DND-41 (cell line): ENCODE data around the gene WDR44.
"Not testable (repeated sequence)": the region's sequence is repeated elsewhere in the genome, so short reads cannot be mapped to it uniquely, and the experiment has no call there.

ENCODE experiments used
- ATAC-seq: fragments of 200-7000 bp; cut with Tn5 transposase; 3 replicates; pipeline ENCODE4 v1.9.1; 2021; ENCODE audit warnings: low read depth; ENCODE audit not compliant: insufficient read depth
- DNase-seq: peaks from one replicate; pipeline ENCODE4 v3.0.0-alpha.2; 2020
- H2AFZ ChIP-seq: 2 replicates; pipeline ENCODE4 v1.6.0; 2012; ENCODE audit warnings: low read depth, low read length
- H3K27ac ChIP-seq: 2 replicates; pipeline ENCODE4 v1.5.1; 2012; ENCODE audit warnings: low read length, inconsistent platforms
- H3K27me3 ChIP-seq: fragments of 200-600 bp; sonication (generic); 2 replicates; pipeline ENCODE4 v1.6.0; 2012; ENCODE audit warnings: low read length, mild to moderate bottlenecking, inconsistent platforms; ENCODE audit not compliant: insufficient read depth, poor library complexity
- H3K36me3 ChIP-seq: 2 replicates; pipeline ENCODE4 v1.5.1; 2012; ENCODE audit warnings: low read length, inconsistent platforms; ENCODE audit not compliant: insufficient read depth
- H3K4me1 ChIP-seq: 2 replicates; pipeline ENCODE4 v1.5.1; 2012; ENCODE audit warnings: mild to moderate bottlenecking, low read length; ENCODE audit not compliant: insufficient read depth
- H3K4me2 ChIP-seq: 2 replicates; pipeline ENCODE4 v1.6.0; 2012; ENCODE audit warnings: mild to moderate bottlenecking, moderate library complexity, low read length, inconsistent platforms; ENCODE audit not compliant: insufficient read depth
- H3K4me3 ChIP-seq, 2 experiments: fragments of 200-600 bp in 1 of 2; shearing (Covaris generic) in 1 of 2; 2 replicates each; pipeline ENCODE4 v1.5.1; 2012 to 2016; ENCODE audit warnings: inconsistent platforms in 2 of 2, low read length in 2 of 2, mild to moderate bottlenecking in 2 of 2, low read depth in 1 of 2, moderate library complexity in 1 of 2
- H3K79me2 ChIP-seq: 2 replicates; pipeline ENCODE4 v1.6.0; 2012; ENCODE audit warnings: low read length, inconsistent platforms; ENCODE audit not compliant: insufficient read depth
- H3K9ac ChIP-seq: 2 replicates; pipeline ENCODE4 v1.6.0; 2012; ENCODE audit warnings: low read depth, mild to moderate bottlenecking, inconsistent platforms, low read length, moderate library complexity
- H3K9me3 ChIP-seq: 2 replicates; pipeline ENCODE4 v1.5.1; 2012; ENCODE audit warnings: low read length, moderate library complexity, mild to moderate bottlenecking, inconsistent platforms; ENCODE audit not compliant: insufficient read depth, severe bottlenecking
- H4K20me1 ChIP-seq: 2 replicates; pipeline ENCODE4 v1.6.0; 2012; ENCODE audit warnings: low read length; ENCODE audit not compliant: insufficient read depth
- EZH2 ChIP-seq: IDR thresholded peaks from 3 replicates; pipeline ENCODE4 v1.6.1; 2012; ENCODE audit warnings: borderline replicate concordance, low read depth, mild to moderate bottlenecking, moderate library complexity, low read length, inconsistent platforms; ENCODE audit not compliant: severe bottlenecking
- TF ChIP-seq, protein P1 (sequence below): IDR thresholded peaks from 2 replicates; pipeline ENCODE4 v1.5.1; 2012; ENCODE audit warnings: borderline replicate concordance, low read length, moderate library complexity, mild to moderate bottlenecking; ENCODE audit not compliant: poor library complexity, severe bottlenecking; ENCODE audit errors: extremely low read depth

WDR44 gene

DNA sequence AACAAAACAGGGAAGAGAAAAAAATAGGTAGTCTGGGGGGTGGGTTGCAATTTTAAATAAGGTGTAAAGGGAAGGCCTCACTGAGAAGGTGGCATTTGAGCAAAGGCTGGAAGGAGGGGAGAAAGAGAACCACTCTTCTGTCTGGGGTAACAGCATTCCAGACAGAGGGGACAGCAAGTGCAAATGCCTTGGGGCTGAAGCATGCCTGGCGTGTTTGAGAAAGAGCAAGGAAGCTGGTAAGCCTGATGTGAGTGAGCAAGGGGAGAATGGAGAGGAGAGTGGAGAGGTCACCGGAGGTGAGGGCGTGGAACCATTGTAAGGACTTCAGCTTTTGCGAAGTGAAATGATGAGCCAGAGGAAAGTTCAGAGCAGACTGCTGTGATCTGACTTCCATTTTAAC lies 130.0 kb downstream of the WDR44 start:
- H3K9ac ChIP-seq, result no peak overlapping the region
- H3K9me3 ChIP-seq, result no peaks in the 10 kb centered on the region
- DNase-seq, result no peak
- no peaks in the 10 kb centered on the region for H3K4me1 ChIP-seq
- H3K4me3 ChIP-seq, result no peak overlapping the region
- no peaks in the 10 kb centered on the region for H3K36me3 ChIP-seq
- H3K4me2 ChIP-seq, result no peak overlapping the region
- no peaks in the 10 kb centered on the region for H3K27me3 ChIP-seq
- no peak for ATAC-seq
- no peak overlapping the region for H2AFZ ChIP-seq
- H4K20me1 ChIP-seq, result no peaks in the 10 kb centered on the region
- no peak overlapping the region for H3K27ac ChIP-seq
- H3K79me2 ChIP-seq, result no peaks in the 10 kb centered on the region
- TF ChIP-seq, protein P1, sequence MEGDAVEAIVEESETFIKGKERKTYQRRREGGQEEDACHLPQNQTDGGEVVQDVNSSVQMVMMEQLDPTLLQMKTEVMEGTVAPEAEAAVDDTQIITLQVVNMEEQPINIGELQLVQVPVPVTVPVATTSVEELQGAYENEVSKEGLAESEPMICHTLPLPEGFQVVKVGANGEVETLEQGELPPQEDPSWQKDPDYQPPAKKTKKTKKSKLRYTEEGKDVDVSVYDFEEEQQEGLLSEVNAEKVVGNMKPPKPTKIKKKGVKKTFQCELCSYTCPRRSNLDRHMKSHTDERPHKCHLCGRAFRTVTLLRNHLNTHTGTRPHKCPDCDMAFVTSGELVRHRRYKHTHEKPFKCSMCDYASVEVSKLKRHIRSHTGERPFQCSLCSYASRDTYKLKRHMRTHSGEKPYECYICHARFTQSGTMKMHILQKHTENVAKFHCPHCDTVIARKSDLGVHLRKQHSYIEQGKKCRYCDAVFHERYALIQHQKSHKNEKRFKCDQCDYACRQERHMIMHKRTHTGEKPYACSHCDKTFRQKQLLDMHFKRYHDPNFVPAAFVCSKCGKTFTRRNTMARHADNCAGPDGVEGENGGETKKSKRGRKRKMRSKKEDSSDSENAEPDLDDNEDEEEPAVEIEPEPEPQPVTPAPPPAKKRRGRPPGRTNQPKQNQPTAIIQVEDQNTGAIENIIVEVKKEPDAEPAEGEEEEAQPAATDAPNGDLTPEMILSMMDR, result no peak
- no peak for TF ChIP-seq EZH2

GRCh38 chrX:118480172-118480571 lies 134.3 kb downstream of the WDR44 start:
- Histone ChIP-seq H3K4me2 (no peak overlapping the region), H2AFZ (no peak overlapping the region), H3K79me2 (no peaks in the 10 kb centered on the region), H3K27ac (no peak overlapping the region), H3K27me3 (no peaks in the 10 kb centered on the region), H3K36me3 (no peaks in the 10 kb centered on the region), H3K9ac (no peak overlapping the region), H3K9me3 (no peaks in the 10 kb centered on the region), H4K20me1 (no peaks in the 10 kb centered on the region), H3K4me3 (no peak overlapping the region), H3K4me1 (no peaks in the 10 kb centered on the region)
- DNase-seq, result no peak
- no peak for TF ChIP-seq EZH2
- TF ChIP-seq, protein P1, result no peak
- ATAC-seq, result no peak

- H3K4me2 ChIP-seq, H3K79me2 ChIP-seq, H3K27me3 ChIP-seq, H4K20me1 ChIP-seq, DNase-seq, H3K36me3 ChIP-seq, ATAC-seq, H3K9ac ChIP-seq, H3K27ac ChIP-seq, H3K4me3 ChIP-seq, H2AFZ ChIP-seq, H3K4me1 ChIP-seq, H3K9me3 ChIP-seq: not testable (repeated sequence)
Measured at GRCh38 chrX:118482384-118482783, 136.5 kb downstream of the WDR44 start.

GRCh38 chrX:118484216-118484903 lies 138.5 kb downstream of the WDR44 start:
- no peak for TF ChIP-seq EZH2
- TF ChIP-seq, protein P1, result no peak
- H3K4me3 ChIP-seq, result no peak overlapping the region

DNA sequence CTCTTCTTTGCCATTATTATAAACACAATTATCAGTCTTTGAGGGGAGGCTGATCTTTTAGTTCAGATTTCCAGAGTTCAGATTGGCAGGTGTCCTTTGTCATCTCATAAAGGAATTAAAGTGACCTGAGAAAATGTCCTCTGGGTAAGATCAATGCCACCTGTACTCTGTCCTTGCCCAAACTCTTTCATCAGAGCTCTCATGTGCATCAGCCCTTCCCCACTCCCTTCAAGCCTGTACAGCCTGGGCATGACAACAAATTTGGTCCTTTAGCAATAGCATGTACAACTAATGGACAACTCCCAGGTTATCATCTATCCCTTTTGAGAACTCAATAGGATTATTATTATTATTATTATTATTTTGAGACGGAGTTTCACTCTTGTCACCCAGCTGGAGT lies 140.8 kb downstream of the WDR44 start:
- not testable (repeated sequence) for H3K27me3 ChIP-seq, H3K4me2 ChIP-seq

More at GRCh38 chrX:118484216-118484903, 138.5 kb downstream of the WDR44 start:
- Histone ChIP-seq H3K27me3 (no peaks in the 10 kb centered on the region), H3K9me3 (no peaks in the 10 kb centered on the region), H3K79me2 (no peaks in the 10 kb centered on the region), H3K9ac (no peak overlapping the region), H3K4me1 (no peaks in the 10 kb centered on the region), H3K27ac (no peak overlapping the region), H3K36me3 (no peaks in the 10 kb centered on the region), H2AFZ (no peak overlapping the region), H3K4me2 (no peak overlapping the region), H4K20me1 (no peaks in the 10 kb centered on the region)
- DNase-seq, result no peak
- no peak for ATAC-seq

More for the DNA sequence above, 140.8 kb downstream of the WDR44 start:
- H3K4me3 ChIP-seq, H3K79me2 ChIP-seq, H3K27ac ChIP-seq, ATAC-seq, H3K9ac ChIP-seq, H3K36me3 ChIP-seq, H3K4me1 ChIP-seq, DNase-seq, H2AFZ ChIP-seq, H4K20me1 ChIP-seq, H3K9me3 ChIP-seq: not testable (repeated sequence)
